ENCODE results near the gene TUBB6.
A peak's percentile ranks its signal among the peaks of the same experiment; 100 is the strongest.

GRCh38 chr18:12361770-12362378 lies 53.8 kb downstream of the TUBB6 start:
- TF ChIP-seq GATA2 (IDR thresholded peaks at IDR 0.05; ENCODE audit: low read depth, low read length) (peak; percentile 50), GATA3 (IDR thresholded peaks at IDR 0.05; ENCODE audit: low read depth, low read length) (no peak)

Measured in SH-SY5Y (cell line).